ENCODE data around the gene TOP2A.
"Not testable (repeated sequence)": the region's sequence is repeated elsewhere in the genome, so short reads cannot be mapped to it uniquely, and the experiment has no call there.

Gene TOP2A

GRCh38 chr17:40404003-40404402 lies 13.7 kb downstream of the TOP2A start:
- Histone ChIP-seq H3K27ac (ENCODE audit: low read depth, low read length) (no peak overlapping the region), H3K9me3 (ENCODE audit: control insufficient read depth, insufficient read depth, low read depth, low read length) (no peaks in the 10 kb centered on the region), H3K9ac (ENCODE audit: low read length) (no peak overlapping the region), H3K4me3 (ENCODE audit: low read depth, low read length) (no peak overlapping the region), H3K27me3 (ENCODE audit: control insufficient read depth, insufficient read depth, low read length) (no peaks in the 10 kb centered on the region), H3K36me3 (ENCODE audit: control insufficient read depth, insufficient read depth, low read length) (peaks cover 98% of the 10 kb centered on the region), H3K4me1 (ENCODE audit: control insufficient read depth, insufficient read depth, low read length) (no peaks in the 10 kb centered on the region)

- H3K27me3 ChIP-seq (ENCODE audit: control insufficient read depth, insufficient read depth, low read length): no peaks in the 10 kb centered on the region
- H3K27ac ChIP-seq (ENCODE audit: low read depth, low read length): no peak overlapping the region
- H3K4me1 ChIP-seq (ENCODE audit: control insufficient read depth, insufficient read depth, low read length): no peaks in the 10 kb centered on the region
- H3K9me3 ChIP-seq (ENCODE audit: control insufficient read depth, insufficient read depth, low read depth, low read length): no peaks in the 10 kb centered on the region
- no peak overlapping the region for H3K9ac ChIP-seq (ENCODE audit: low read length)
- no peak overlapping the region for H3K4me3 ChIP-seq (ENCODE audit: low read depth, low read length)
- peaks cover 98% of the 10 kb centered on the region for H3K36me3 ChIP-seq (ENCODE audit: control insufficient read depth, insufficient read depth, low read length)
Measured at GRCh38 chr17:40402668-40403067, 15.0 kb downstream of the TOP2A start.

- H3K36me3 ChIP-seq (ENCODE audit: control insufficient read depth, insufficient read depth, low read length): peaks cover 100% of the 10 kb centered on the region
- no peaks in the 10 kb centered on the region for H3K9me3 ChIP-seq (ENCODE audit: control insufficient read depth, insufficient read depth, low read depth, low read length)
- no peak overlapping the region for H3K27ac ChIP-seq (ENCODE audit: low read depth, low read length)
- H3K4me1 ChIP-seq (ENCODE audit: control insufficient read depth, insufficient read depth, low read length): no peaks in the 10 kb centered on the region
- no peaks in the 10 kb centered on the region for H3K27me3 ChIP-seq (ENCODE audit: control insufficient read depth, insufficient read depth, low read length)
- H3K4me3 ChIP-seq (ENCODE audit: low read depth, low read length): no peak overlapping the region
- H3K9ac ChIP-seq (ENCODE audit: low read length): no peak overlapping the region
Measured at GRCh38 chr17:40399185-40399584, 18.5 kb downstream of the TOP2A start.

GRCh38 chr17:40386555-40386954 lies 31.1 kb downstream of the TOP2A start:
- H3K36me3 ChIP-seq (ENCODE audit: control insufficient read depth, insufficient read depth, low read length): peaks cover 42% of the 10 kb centered on the region
- not testable (repeated sequence) for H3K4me1 ChIP-seq (ENCODE audit: control insufficient read depth, insufficient read depth, low read length); H3K27ac ChIP-seq (ENCODE audit: low read depth, low read length); H3K4me3 ChIP-seq (ENCODE audit: low read depth, low read length); H3K27me3 ChIP-seq (ENCODE audit: control insufficient read depth, insufficient read depth, low read length); H3K9me3 ChIP-seq (ENCODE audit: control insufficient read depth, insufficient read depth, low read depth, low read length); H3K9ac ChIP-seq (ENCODE audit: low read length)

GRCh38 chr17:40382251-40382650 lies 35.4 kb downstream of the TOP2A start:
- no peak overlapping the region for H3K9ac ChIP-seq (ENCODE audit: low read length)
- H3K27me3 ChIP-seq (ENCODE audit: control insufficient read depth, insufficient read depth, low read length): no peaks in the 10 kb centered on the region
- H3K27ac ChIP-seq (ENCODE audit: low read depth, low read length): no peak overlapping the region
- H3K4me3 ChIP-seq (ENCODE audit: low read depth, low read length): no peak overlapping the region
- H3K4me1 ChIP-seq (ENCODE audit: control insufficient read depth, insufficient read depth, low read length): no peaks in the 10 kb centered on the region
- no peaks in the 10 kb centered on the region for H3K36me3 ChIP-seq (ENCODE audit: control insufficient read depth, insufficient read depth, low read length)
- H3K9me3 ChIP-seq (ENCODE audit: control insufficient read depth, insufficient read depth, low read depth, low read length): no peaks in the 10 kb centered on the region

- H3K9ac ChIP-seq (ENCODE audit: low read length): no peak overlapping the region
- no peak overlapping the region for H3K27ac ChIP-seq (ENCODE audit: low read depth, low read length)
- H3K9me3 ChIP-seq (ENCODE audit: control insufficient read depth, insufficient read depth, low read depth, low read length): no peaks in the 10 kb centered on the region
- no peaks in the 10 kb centered on the region for H3K36me3 ChIP-seq (ENCODE audit: control insufficient read depth, insufficient read depth, low read length)
- H3K27me3 ChIP-seq (ENCODE audit: control insufficient read depth, insufficient read depth, low read length): no peaks in the 10 kb centered on the region
- no peaks in the 10 kb centered on the region for H3K4me1 ChIP-seq (ENCODE audit: control insufficient read depth, insufficient read depth, low read length)
- no peak overlapping the region for H3K4me3 ChIP-seq (ENCODE audit: low read depth, low read length)
Measured at GRCh38 chr17:40378966-40379365, 38.7 kb downstream of the TOP2A start.

- H3K36me3 ChIP-seq (ENCODE audit: control insufficient read depth, insufficient read depth, low read length): no peaks in the 10 kb centered on the region
- no peak overlapping the region for H3K9ac ChIP-seq (ENCODE audit: low read length)
- no peak overlapping the region for H3K27ac ChIP-seq (ENCODE audit: low read depth, low read length)
- no peaks in the 10 kb centered on the region for H3K4me1 ChIP-seq (ENCODE audit: control insufficient read depth, insufficient read depth, low read length)
- H3K9me3 ChIP-seq (ENCODE audit: control insufficient read depth, insufficient read depth, low read depth, low read length): no peaks in the 10 kb centered on the region
- no peaks in the 10 kb centered on the region for H3K27me3 ChIP-seq (ENCODE audit: control insufficient read depth, insufficient read depth, low read length)
- no peak overlapping the region for H3K4me3 ChIP-seq (ENCODE audit: low read depth, low read length)
Measured at GRCh38 chr17:40377832-40378231, 39.9 kb downstream of the TOP2A start.

- H3K27me3 ChIP-seq (ENCODE audit: control insufficient read depth, insufficient read depth, low read length); H3K27ac ChIP-seq (ENCODE audit: low read depth, low read length); H3K9me3 ChIP-seq (ENCODE audit: control insufficient read depth, insufficient read depth, low read depth, low read length); H3K9ac ChIP-seq (ENCODE audit: low read length); H3K4me3 ChIP-seq (ENCODE audit: low read depth, low read length); H3K4me1 ChIP-seq (ENCODE audit: control insufficient read depth, insufficient read depth, low read length); H3K36me3 ChIP-seq (ENCODE audit: control insufficient read depth, insufficient read depth, low read length): not testable (repeated sequence)
Measured at GRCh38 chr17:40376541-40376940, 41.2 kb downstream of the TOP2A start.

GRCh38 chr17:40375786-40376185 lies 41.9 kb downstream of the TOP2A start:
- H3K4me1 ChIP-seq (ENCODE audit: control insufficient read depth, insufficient read depth, low read length); H3K9me3 ChIP-seq (ENCODE audit: control insufficient read depth, insufficient read depth, low read depth, low read length); H3K4me3 ChIP-seq (ENCODE audit: low read depth, low read length); H3K27me3 ChIP-seq (ENCODE audit: control insufficient read depth, insufficient read depth, low read length); H3K36me3 ChIP-seq (ENCODE audit: control insufficient read depth, insufficient read depth, low read length); H3K9ac ChIP-seq (ENCODE audit: low read length); H3K27ac ChIP-seq (ENCODE audit: low read depth, low read length): not testable (repeated sequence)

- H3K4me3 ChIP-seq (ENCODE audit: low read depth, low read length): no peak overlapping the region
- H3K9me3 ChIP-seq (ENCODE audit: control insufficient read depth, insufficient read depth, low read depth, low read length): no peaks in the 10 kb centered on the region
- H3K9ac ChIP-seq (ENCODE audit: low read length): no peak overlapping the region
- H3K36me3 ChIP-seq (ENCODE audit: control insufficient read depth, insufficient read depth, low read length): no peaks in the 10 kb centered on the region
- H3K4me1 ChIP-seq (ENCODE audit: control insufficient read depth, insufficient read depth, low read length): no peaks in the 10 kb centered on the region
- H3K27me3 ChIP-seq (ENCODE audit: control insufficient read depth, insufficient read depth, low read length): no peaks in the 10 kb centered on the region
- H3K27ac ChIP-seq (ENCODE audit: low read depth, low read length): no peak overlapping the region
Measured at GRCh38 chr17:40374821-40375498, 42.7 kb downstream of the TOP2A start.

- no peaks in the 10 kb centered on the region for H3K9me3 ChIP-seq (ENCODE audit: control insufficient read depth, insufficient read depth, low read depth, low read length)
Measured at GRCh38 chr17:40373999-40374398, 43.7 kb downstream of the TOP2A start.

GRCh38 chr17:40373324-40373723 lies 44.4 kb downstream of the TOP2A start:
- Histone ChIP-seq H3K27ac (ENCODE audit: low read depth, low read length) (no peak overlapping the region), H3K36me3 (ENCODE audit: control insufficient read depth, insufficient read depth, low read length) (no peaks in the 10 kb centered on the region), H3K9ac (ENCODE audit: low read length) (no peak overlapping the region), H3K27me3 (ENCODE audit: control insufficient read depth, insufficient read depth, low read length) (no peaks in the 10 kb centered on the region), H3K4me3 (ENCODE audit: low read depth, low read length) (no peak overlapping the region), H3K9me3 (ENCODE audit: control insufficient read depth, insufficient read depth, low read depth, low read length) (no peaks in the 10 kb centered on the region), H3K4me1 (ENCODE audit: control insufficient read depth, insufficient read depth, low read length) (no peaks in the 10 kb centered on the region)

More at GRCh38 chr17:40373999-40374398, 43.7 kb downstream of the TOP2A start:
- Histone ChIP-seq H3K4me3 (ENCODE audit: low read depth, low read length) (no peak overlapping the region), H3K4me1 (ENCODE audit: control insufficient read depth, insufficient read depth, low read length) (no peaks in the 10 kb centered on the region), H3K9ac (ENCODE audit: low read length) (no peak overlapping the region), H3K27me3 (ENCODE audit: control insufficient read depth, insufficient read depth, low read length) (no peaks in the 10 kb centered on the region), H3K36me3 (ENCODE audit: control insufficient read depth, insufficient read depth, low read length) (no peaks in the 10 kb centered on the region), H3K27ac (ENCODE audit: low read depth, low read length) (no peak overlapping the region)

Data from HUES6 (cell line).